GM21786 (cell line): Measurements from ENCODE around the gene DCP1A.

ENCODE experiments used
- ATAC-seq: cut with Tn5 transposase; IDR thresholded peaks from one replicate; pipeline ENCODE4 v1.9.1; 2021; ENCODE audit not compliant: unreplicated experiment

DCP1A gene

DNA sequence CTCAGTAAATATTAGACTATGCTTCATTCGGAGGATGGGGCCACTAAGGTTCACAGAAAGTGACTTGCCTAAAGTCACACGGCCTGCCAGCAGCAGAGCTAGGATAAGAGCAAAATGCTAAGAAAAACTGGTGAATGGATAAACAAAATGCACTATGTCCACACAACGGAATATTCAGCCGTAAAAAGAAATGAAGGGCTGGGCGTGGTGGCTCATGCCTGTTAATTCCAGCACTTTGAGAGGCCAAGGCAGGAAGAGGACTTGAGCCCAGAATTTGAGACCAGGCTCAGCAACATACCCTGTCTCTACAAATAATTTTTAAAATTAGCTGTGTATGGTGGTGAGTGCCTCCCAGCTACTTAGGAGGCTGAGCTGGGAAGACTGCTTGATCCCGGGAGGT, 99.2 kb downstream of the DCP1A start:
- ATAC-seq, result no peak

DNA sequence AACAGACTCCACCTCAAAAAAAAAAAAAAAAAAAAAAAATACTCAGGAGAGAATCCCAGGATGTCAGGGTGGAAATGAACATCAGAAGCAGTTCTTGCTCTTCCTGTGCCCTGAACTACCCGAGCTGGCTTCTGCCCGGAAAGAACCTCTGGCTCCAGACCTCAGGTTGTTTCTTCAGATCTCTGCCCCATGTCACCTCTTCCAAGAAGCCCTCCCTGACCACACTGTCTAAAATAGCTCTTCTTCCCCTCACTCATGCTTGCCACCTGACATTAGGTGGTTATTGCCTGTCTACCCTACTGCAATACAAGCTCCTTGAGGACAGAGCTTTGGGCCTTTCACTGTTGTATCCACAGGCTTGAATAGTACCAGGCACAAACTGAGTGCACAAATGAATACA, 99.7 kb downstream of the DCP1A start:
- ATAC-seq, result no peak

- ATAC-seq, result no peak
Measured at GRCh38 chr3:53244271-53244670, 103.1 kb downstream of the DCP1A start.

DNA sequence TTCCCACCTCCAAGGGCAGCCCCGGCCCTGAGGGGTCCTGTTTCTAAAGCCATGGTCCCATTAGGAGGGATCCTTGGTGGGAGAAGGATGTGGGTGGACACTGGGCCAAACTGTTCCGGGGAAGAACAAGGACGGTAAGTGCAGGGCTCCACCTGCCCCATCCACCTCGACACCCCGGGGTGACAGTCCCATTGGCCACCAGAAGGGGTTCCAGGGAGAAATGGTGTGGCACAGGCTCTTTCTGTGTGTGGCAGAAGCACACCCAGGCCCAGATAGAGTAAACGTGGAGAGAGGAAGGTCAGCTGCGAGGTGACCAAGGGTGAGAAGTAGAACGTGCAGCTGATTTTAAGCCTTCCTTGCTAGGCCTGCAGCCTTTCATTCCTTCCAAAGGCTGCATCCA, 103.6 kb downstream of the DCP1A start:
- no peak for ATAC-seq

DNA sequence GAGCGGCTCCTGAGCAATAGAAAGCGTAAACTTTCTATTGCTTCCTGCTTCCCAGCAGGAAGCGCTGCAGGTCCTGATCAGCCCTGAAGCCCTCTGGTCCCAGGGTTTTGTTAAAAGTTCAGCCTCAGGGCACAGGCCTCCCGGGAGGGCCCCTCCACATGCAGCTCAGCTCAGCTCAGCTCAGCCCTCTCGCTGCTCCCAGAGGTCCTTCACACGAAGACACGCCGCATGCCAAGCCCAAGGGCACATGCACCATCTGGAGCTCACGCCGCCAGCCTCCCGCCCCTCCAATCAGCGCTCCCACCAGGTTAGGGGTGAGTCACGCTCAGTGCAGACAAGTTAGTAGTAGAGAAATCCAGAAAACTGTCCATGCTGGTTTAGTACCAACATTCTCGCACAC, 104.2 kb downstream of the DCP1A start:
- ATAC-seq, result no peak

GRCh38 chr3:53242642-53243041, 104.7 kb downstream of the DCP1A start:
- no peak for ATAC-seq

DNA sequence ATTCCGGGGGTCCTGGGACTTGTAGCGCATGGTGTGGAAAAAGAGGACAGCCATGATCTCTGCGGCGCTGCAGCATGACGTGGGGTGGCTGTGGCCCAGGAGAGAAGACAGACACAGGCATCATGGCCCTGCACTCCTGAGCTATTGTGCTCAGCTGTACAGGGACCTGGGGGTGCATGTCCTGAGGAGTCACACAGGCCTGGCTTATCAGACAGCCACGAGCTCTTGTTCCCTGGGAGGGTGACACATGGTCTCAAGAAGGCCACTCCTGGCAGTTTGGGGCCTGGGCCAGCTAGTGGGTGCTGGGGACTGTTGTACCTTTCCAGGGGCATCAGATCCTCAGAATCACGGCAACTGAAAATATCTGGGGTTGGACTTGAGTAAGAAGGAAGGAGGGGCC, 105.2 kb downstream of the DCP1A start:
- no peak for ATAC-seq

DNA sequence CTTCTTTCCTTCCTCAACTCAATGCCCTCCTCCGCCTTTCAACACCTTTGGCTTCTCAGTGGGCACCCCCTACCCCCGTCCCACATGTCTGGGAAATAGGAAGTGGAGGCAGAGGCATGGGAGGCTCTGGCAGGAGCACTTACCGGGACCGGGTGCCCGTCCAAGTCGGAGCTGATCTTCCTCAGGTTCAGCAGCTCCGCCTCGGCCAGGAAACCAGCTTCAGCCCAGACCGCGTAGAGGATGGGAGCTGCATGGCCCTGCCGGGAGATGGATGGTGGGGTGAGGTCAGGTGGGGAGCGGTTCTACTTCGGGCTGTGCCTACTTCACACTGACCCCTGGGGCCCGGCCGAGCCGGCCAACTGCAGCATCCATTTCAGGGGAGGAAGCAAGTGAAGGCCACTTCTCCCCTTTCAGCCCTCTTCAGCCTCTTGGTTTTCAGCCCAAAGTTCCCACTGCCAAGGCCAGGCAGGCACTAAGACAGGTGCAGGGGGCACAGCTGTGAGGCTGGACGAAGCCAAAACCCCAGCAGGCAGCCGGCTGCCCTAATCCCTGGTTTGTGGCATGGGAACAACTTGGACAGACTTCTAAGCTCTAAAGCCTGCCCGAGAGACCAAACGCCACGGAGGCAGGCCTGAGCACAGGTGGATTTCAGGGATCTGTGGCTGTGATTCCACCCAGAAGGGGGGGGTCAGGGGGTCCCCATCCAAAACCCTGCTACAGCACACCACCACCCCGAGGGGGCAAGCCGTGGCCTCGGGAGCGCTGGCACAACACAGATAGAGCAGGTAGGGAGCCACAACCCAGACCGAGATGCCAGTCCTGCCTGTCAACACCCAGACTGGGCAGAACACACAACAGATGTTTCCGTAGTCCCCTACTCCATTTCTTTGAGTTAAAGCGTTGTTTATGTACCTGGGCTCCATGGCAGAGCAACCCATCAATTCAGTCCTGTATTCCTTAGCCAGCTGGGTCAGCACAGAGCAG, 106.1 kb downstream of the DCP1A start:
- ATAC-seq, result no peak

- no peak for ATAC-seq
Measured at GRCh38 chr3:53239800-53240199, 107.5 kb downstream of the DCP1A start.

DNA sequence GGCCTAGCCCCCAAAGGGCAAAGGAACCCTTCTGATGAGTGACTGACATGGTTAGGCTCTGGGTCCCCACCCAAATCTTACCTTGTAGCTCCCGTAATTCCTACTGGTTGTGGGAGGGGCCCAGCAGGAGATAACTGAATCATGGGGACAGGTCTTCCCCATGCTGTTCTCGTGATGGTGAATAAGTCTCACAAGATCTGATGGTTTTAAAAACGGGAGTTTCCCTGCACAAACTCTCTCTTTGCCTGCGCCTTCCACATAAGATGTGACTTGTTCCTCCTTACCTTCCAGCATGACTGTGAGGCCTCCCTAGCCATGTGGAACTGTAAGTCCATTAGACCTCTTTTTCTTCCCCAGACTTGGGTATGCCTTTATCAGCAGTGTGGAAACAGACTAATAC, 108.5 kb downstream of the DCP1A start:
- no peak for ATAC-seq

DNA sequence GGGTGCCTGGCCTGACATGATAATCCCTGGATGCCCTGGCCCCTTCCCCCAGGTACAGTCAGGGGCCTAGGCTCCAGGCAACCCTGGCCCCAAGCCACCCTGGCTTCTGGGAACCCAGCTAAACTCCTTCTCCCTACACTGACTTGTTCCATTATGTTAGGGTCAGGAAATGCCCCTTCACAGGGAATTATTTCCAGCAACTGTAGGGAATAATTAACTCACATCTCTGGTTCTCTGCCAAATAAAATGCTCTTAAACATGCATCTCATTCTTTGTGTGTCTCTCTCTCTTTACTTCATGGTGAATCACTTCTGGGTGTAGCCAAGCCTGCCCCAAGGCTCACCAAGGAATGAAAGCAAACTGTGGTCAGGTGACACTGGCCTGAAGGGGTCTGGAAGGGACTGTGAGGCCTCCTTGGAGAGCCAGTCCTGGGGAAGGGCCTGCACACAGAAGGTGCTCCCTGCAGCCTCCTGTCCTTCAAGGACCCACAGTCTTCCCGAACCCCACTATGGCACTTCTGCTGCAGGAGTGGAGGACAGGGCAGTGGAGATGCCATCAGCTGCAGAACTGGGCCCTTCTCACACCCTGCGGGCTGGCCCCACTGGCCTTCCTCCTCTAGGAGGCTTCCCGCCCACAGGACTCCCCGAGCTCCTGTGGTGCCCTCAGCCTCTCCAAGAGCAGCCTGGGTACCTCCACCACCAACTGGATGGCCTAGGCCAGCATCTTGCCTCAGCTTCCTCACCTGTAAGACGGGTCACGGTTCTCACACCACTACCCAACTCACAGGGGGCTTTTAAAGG, 109.1 kb downstream of the DCP1A start:
- ATAC-seq, result no peak

GRCh38 chr3:53236112-53236841, 111.1 kb downstream of the DCP1A start:
- no peak for ATAC-seq

DNA sequence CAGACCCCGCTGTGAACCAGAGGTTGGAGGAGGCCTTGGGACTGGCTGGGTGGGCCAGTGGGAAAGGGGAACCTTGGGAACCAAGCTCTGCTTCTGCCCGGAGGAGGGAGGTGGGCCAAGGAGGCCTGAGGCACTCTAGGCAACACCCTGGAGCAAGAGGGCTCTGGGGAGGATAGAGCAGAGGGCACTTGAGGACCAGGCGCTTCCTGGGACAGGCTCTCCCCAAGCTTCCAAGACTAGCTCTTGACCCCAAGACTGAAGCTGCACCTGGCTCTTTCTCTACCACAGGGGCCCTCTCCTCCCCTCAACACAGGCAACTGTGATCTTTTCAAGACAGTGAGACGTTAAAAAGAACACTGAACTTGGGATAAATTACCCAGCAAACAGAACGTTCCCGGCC, 111.8 kb downstream of the DCP1A start:
- ATAC-seq, result no peak

GRCh38 chr3:53234841-53235232, 112.5 kb downstream of the DCP1A start:
- no peak for ATAC-seq

DNA sequence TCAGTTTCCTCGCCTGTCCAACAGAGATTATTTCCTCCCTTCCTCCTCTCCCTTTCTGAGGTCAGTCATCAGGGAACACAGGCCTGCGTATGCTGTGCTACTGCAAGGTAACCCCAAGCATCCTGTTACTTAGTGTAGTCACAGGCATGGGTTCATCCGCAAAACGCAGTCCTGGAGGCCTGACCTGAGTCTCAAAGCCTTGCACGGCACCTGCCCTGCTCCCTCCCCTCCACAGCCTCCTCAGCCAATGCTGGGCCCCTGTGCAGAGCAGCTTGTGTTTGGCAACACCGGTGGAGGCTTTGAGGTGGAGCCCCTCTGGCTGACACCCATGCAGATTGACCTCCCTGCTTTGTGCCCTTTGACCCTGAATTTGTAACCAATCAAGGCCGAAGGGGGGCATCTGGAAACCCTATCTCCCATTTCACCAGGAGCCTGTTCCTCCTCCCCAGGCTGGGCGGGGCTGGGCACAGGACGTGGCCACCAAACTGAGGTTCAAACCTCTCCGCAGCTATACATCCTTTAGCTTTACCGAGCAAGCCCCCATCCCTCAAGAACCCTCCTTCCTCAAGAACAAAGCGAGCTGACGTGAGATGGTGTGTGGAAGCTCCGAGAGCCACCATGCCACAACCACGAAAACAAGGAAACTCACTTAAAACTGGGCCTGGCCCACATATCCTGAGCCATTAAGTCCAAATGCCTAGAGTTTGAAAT, 113.1 kb downstream of the DCP1A start:
- no peak for ATAC-seq
